Measurements from ENCODE around the gene CMTM8.

The CMTM8 gene

DNA sequence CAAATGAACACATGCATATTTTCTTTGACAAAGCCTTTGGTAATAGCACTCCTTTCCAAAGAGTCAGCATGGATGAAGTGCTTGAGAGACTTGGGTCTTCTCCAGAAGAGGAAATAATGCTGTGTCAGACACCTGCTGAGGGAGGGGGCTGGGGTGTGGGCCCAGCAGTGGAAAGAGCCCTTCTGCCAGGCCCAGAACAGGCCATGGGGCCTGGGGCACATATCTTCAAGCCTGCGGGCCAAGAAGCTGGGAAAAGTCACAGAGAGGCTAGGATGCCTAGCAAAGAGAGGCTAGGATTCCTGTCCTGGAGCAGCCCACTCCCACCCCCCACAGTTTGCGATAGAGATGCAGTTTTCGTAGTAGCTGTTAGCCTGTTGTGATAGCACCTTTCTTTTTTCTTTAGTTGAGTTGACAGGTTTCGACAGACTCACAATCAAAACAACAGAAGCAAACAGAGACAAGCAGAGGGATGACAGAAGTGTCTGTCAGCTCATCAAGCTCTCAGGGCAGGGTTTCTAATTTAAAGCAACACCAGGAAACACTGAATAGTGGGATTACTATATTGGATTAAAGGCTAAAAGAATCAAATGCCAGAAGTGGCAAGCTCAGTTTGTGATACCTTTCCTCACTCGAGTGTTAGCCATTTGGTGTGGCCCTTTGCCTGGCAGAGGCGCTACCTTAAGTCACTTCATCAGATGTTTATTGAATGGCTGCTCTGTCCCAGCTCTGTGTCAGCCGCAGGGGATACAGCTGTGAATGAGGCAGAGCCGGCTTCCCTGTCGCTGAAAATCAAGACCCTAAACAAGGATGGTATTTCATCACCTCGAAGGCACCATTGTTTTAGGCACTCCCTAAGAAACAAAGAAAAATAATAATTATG is 172.1 kb downstream of the CMTM8 start:
- TF ChIP-seq ZFP30 (CRISPR knock-in tag; IDR thresholded peaks at IDR 0.05), result no peak
- no peak for TF ChIP-seq GLIS3 (CRISPR knock-in tag; IDR thresholded peaks at IDR 0.05)
- TF ChIP-seq BACH2 (CRISPR knock-in tag; IDR thresholded peaks at IDR 0.05; ENCODE audit: borderline replicate concordance), result no peak
- no peak for ATAC-seq

DNA sequence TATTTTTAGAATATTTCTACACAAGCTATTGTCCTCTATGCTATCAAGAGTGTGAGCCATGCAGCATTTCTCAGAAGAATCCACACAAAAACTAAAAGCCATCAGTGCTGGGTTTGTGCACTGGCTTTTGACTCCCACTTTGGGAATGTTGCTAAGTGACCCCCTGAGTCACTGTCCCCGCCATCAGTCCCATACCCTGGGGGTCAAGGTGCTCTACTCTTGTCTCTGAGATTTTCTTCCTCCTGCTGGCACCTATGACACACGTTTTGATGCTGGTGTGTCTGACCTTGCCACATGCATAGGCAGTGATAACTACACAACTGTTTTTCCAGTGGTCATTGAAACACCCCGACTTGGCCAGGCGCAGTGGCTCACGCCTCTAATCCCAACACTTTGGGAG is 173.0 kb downstream of the CMTM8 start:
- TF ChIP-seq, protein P1, sequence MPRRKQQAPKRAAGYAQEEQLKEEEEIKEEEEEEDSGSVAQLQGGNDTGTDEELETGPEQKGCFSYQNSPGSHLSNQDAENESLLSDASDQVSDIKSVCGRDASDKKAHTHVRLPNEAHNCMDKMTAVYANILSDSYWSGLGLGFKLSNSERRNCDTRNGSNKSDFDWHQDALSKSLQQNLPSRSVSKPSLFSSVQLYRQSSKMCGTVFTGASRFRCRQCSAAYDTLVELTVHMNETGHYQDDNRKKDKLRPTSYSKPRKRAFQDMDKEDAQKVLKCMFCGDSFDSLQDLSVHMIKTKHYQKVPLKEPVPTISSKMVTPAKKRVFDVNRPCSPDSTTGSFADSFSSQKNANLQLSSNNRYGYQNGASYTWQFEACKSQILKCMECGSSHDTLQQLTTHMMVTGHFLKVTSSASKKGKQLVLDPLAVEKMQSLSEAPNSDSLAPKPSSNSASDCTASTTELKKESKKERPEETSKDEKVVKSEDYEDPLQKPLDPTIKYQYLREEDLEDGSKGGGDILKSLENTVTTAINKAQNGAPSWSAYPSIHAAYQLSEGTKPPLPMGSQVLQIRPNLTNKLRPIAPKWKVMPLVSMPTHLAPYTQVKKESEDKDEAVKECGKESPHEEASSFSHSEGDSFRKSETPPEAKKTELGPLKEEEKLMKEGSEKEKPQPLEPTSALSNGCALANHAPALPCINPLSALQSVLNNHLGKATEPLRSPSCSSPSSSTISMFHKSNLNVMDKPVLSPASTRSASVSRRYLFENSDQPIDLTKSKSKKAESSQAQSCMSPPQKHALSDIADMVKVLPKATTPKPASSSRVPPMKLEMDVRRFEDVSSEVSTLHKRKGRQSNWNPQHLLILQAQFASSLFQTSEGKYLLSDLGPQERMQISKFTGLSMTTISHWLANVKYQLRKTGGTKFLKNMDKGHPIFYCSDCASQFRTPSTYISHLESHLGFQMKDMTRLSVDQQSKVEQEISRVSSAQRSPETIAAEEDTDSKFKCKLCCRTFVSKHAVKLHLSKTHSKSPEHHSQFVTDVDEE (CRISPR knock-in tag; IDR thresholded peaks at IDR 0.05), result no peak
- TF ChIP-seq, protein P2, sequence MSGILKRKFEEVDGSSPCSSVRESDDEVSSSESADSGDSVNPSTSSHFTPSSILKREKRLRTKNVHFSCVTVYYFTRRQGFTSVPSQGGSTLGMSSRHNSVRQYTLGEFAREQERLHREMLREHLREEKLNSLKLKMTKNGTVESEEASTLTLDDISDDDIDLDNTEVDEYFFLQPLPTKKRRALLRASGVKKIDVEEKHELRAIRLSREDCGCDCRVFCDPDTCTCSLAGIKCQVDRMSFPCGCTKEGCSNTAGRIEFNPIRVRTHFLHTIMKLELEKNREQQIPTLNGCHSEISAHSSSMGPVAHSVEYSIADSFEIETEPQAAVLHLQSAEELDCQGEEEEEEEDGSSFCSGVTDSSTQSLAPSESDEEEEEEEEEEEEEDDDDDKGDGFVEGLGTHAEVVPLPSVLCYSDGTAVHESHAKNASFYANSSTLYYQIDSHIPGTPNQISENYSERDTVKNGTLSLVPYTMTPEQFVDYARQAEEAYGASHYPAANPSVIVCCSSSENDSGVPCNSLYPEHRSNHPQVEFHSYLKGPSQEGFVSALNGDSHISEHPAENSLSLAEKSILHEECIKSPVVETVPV (CRISPR knock-in tag; IDR thresholded peaks at IDR 0.05), result no peak
- TF ChIP-seq BACH2 (CRISPR knock-in tag; IDR thresholded peaks at IDR 0.05; ENCODE audit: borderline replicate concordance) (no peak), RARB (CRISPR knock-in tag; IDR thresholded peaks at IDR 0.05) (no peak), ZFP3 (CRISPR knock-in tag; IDR thresholded peaks at IDR 0.05) (no peak), SNAI2 (CRISPR knock-in tag; IDR thresholded peaks at IDR 0.05) (no peak), TCF4 (CRISPR knock-in tag; IDR thresholded peaks at IDR 0.05; ENCODE audit: borderline replicate concordance) (no peak), ZFP30 (CRISPR knock-in tag; IDR thresholded peaks at IDR 0.05) (no peak), TOX (CRISPR knock-in tag; IDR thresholded peaks at IDR 0.05; ENCODE audit: borderline replicate concordance) (no peak), ZNF565 (CRISPR knock-in tag; conservative IDR thresholded peaks at IDR 0.05; ENCODE audit: low read depth) (no peak), CSDC2 (CRISPR knock-in tag; IDR thresholded peaks at IDR 0.05) (no peak), ARNTL (CRISPR knock-in tag; IDR thresholded peaks at IDR 0.05; ENCODE audit: borderline replicate concordance, low read depth) (no peak), ZC3H10 (CRISPR knock-in tag; IDR thresholded peaks at IDR 0.05) (no peak), ESRRG (CRISPR knock-in tag; IDR thresholded peaks at IDR 0.05) (no peak), ISL1 (CRISPR knock-in tag; IDR thresholded peaks at IDR 0.05) (no peak)
- TF ChIP-seq, protein P3, sequence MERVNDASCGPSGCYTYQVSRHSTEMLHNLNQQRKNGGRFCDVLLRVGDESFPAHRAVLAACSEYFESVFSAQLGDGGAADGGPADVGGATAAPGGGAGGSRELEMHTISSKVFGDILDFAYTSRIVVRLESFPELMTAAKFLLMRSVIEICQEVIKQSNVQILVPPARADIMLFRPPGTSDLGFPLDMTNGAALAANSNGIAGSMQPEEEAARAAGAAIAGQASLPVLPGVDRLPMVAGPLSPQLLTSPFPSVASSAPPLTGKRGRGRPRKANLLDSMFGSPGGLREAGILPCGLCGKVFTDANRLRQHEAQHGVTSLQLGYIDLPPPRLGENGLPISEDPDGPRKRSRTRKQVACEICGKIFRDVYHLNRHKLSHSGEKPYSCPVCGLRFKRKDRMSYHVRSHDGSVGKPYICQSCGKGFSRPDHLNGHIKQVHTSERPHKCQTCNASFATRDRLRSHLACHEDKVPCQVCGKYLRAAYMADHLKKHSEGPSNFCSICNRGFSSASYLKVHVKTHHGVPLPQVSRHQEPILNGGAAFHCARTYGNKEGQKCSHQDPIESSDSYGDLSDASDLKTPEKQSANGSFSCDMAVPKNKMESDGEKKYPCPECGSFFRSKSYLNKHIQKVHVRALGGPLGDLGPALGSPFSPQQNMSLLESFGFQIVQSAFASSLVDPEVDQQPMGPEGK (CRISPR knock-in tag; IDR thresholded peaks at IDR 0.05; ENCODE audit: borderline replicate concordance), result no peak
- TF ChIP-seq, protein P4, sequence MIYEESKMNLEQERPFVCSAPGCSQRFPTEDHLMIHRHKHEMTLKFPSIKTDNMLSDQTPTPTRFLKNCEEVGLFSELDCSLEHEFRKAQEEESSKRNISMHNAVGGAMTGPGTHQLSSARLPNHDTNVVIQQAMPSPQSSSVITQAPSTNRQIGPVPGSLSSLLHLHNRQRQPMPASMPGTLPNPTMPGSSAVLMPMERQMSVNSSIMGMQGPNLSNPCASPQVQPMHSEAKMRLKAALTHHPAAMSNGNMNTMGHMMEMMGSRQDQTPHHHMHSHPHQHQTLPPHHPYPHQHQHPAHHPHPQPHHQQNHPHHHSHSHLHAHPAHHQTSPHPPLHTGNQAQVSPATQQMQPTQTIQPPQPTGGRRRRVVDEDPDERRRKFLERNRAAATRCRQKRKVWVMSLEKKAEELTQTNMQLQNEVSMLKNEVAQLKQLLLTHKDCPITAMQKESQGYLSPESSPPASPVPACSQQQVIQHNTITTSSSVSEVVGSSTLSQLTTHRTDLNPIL (CRISPR knock-in tag; IDR thresholded peaks at IDR 0.05; ENCODE audit: low read depth), result no peak
- no peak for ATAC-seq

DNA sequence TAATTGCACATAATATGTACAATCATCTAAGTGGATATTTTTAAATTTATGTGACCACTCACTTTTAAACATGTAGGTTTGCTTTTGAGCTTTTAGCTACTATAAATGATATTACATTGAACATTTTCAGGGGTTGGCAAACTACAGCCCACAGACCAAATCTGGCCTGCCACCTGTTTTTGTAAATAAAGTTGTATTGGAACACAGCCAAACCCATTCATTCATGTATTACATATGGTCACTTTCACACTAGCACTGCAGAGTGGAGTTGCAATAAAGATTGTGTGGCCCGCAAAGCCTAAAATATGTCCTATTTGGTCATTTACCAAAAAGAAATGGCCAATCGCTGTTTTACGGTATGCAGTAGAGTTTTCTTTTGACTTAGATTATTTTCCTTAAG is 174.4 kb downstream of the CMTM8 start:
- TF ChIP-seq ZFP30 (CRISPR knock-in tag; IDR thresholded peaks at IDR 0.05), result no peak
- no peak for TF ChIP-seq SNAI2 (CRISPR knock-in tag; IDR thresholded peaks at IDR 0.05)
- TF ChIP-seq TCF4 (CRISPR knock-in tag; IDR thresholded peaks at IDR 0.05; ENCODE audit: borderline replicate concordance), result no peak
- TF ChIP-seq TOX (CRISPR knock-in tag; IDR thresholded peaks at IDR 0.05; ENCODE audit: borderline replicate concordance), result no peak
- ATAC-seq, result no peak

DNA sequence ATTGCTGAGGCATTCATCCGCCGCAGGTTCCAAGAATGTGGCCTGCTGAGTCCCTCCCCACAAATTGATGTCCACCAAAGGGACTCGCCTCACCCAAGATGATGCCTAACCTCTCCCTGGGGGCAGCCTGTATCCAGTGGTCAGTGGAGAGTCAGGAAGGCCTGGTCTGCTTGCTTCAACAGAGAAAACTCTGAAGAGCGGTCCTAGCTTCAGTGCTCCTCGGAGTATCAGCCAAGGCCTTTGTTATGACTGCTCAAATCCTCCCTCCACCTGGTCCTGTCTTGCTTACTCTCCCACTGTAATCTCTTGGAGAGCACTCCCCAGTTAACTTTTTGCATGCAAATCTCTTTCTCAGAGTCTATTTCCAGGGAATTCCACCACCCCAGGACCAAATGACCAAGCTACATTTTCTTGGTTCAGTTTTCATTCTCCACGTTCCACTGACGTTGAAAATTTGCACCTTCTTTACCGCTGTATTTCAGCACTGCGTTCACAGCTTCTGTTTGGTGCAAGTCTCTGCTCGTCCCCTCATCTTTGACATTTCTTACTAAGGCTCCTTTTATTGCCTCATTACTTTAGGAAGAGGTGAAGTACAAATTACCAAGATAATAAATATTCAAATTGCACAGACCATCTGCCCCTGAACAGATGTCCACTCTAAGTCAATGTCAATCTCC is 175.5 kb downstream of the CMTM8 start:
- ATAC-seq, result no peak
- TF ChIP-seq, protein P2 (CRISPR knock-in tag; IDR thresholded peaks at IDR 0.05), result no peak
- TF ChIP-seq OSR1 (CRISPR knock-in tag; IDR thresholded peaks at IDR 0.05) (no peak), TOX (CRISPR knock-in tag; IDR thresholded peaks at IDR 0.05; ENCODE audit: borderline replicate concordance) (no peak), PPARA (CRISPR knock-in tag; IDR thresholded peaks at IDR 0.05; ENCODE audit: borderline replicate concordance) (no peak), ZFP3 (CRISPR knock-in tag; IDR thresholded peaks at IDR 0.05) (no peak)
- TF ChIP-seq, protein P1 (CRISPR knock-in tag; IDR thresholded peaks at IDR 0.05), result no peak

Measured in SK-N-SH treated with all-trans-retinoic acid at 6 μM for 48 hours (cell line).